NCI-H446 (cell line): ENCODE data around the gene TNFSF15.
"Not testable (repeated sequence)": the region's sequence is repeated elsewhere in the genome, so short reads cannot be mapped to it uniquely, and the experiment has no call there.

Source experiments
- DNase-seq, 2 experiments: peaks; one replicate each; lab custom pipeline; 2025; lab: John Stamatoyannopoulos, UW

Gene TNFSF15

GRCh38 chr9:114754581-114754980, 51.3 kb downstream of the TNFSF15 start:
- DNase-seq: no peak

GRCh38 chr9:114746591-114747346, 59.1 kb downstream of the TNFSF15 start:
- no peak for DNase-seq

GRCh38 chr9:114745879-114746550, 59.8 kb downstream of the TNFSF15 start:
- DNase-seq: no peak

GRCh38 chr9:114745108-114745848, 60.6 kb downstream of the TNFSF15 start:
- no peak for DNase-seq

- no peak for DNase-seq
Observed at GRCh38 chr9:114743446-114743845, 62.4 kb downstream of the TNFSF15 start.

- no peak for DNase-seq
Observed at GRCh38 chr9:114742947-114743346, 62.9 kb downstream of the TNFSF15 start.

GRCh38 chr9:114741521-114741920, 64.3 kb downstream of the TNFSF15 start:
- DNase-seq: not testable (repeated sequence)

GRCh38 chr9:114738581-114739316, 67.1 kb downstream of the TNFSF15 start:
- DNase-seq: peak in 1 of 2 experiments; percentile 29

- no peak for DNase-seq
Observed at GRCh38 chr9:114737847-114738246, 68.0 kb downstream of the TNFSF15 start.

GRCh38 chr9:114737118-114737517, 68.7 kb downstream of the TNFSF15 start:
- no peak for DNase-seq

- peak in 1 of 2 experiments; percentile 3 for DNase-seq
Observed at GRCh38 chr9:114735704-114736103, 70.1 kb downstream of the TNFSF15 start.

GRCh38 chr9:114735139-114735538, 70.7 kb downstream of the TNFSF15 start:
- DNase-seq: not testable (repeated sequence)
